ENCODE measurements around the gene OSBPL7. TPM values are rescaled to one million over a fixed set of nuclear protein-coding genes. Genes with fewer than 3 reads are reported as not detected.
A peak's percentile ranks its signal among the peaks of the same experiment; 100 is the strongest.

OSBPL7 gene
- total and polyA plus RNA-seq, 2 of the 13 experiments (the other 11 are each of a cell fraction or from before 2014, with no cell fraction given) = 4.7 to 6.6 TPM

GRCh38 chr17:47840742-47841487, 19.3 kb upstream of the OSBPL7 start, which contains the start of gene SCRN2 (continued):
- TF ChIP-seq PREB (CRISPR knock-in tag; IDR thresholded peaks at IDR 0.05) (no peak; the same call in none of the 2 replicates), ZNF737 (CRISPR knock-in tag; IDR thresholded peaks at IDR 0.05; ENCODE audit: borderline replicate concordance) (no peak), ZNF281 (CRISPR knock-in tag; IDR thresholded peaks at IDR 0.05; ENCODE audit: borderline replicate concordance) (0 out of 2 replicates have a peak, but pooled peaks have one; percentile 34), NFE2L2 (IDR thresholded peaks at IDR 0.05; ENCODE audit: low read length) (no peak), ZFP37 (CRISPR knock-in tag; IDR thresholded peaks at IDR 0.05; ENCODE audit: borderline replicate concordance) (peak; percentile 73; the same call in 1 of the 2 replicates), ZNF850 (CRISPR knock-in tag; conservative IDR thresholded peaks at IDR 0.05) (peak; percentile 86; the same call in 1 of the 2 replicates), TBX3 (IDR thresholded peaks at IDR 0.05; ENCODE audit: borderline replicate concordance) (no peak), RARA (CRISPR knock-in tag; IDR thresholded peaks at IDR 0.05) (peak; percentile 54; the same call in 1 of the 2 replicates), NCOA2 (CRISPR knock-in tag; IDR thresholded peaks at IDR 0.05) (0 out of 2 replicates have a peak, but pooled peaks have one; percentile 10), DNMT1 (CRISPR knock-in tag; IDR thresholded peaks at IDR 0.05) (no peak; the same call in 1 of the 2 replicates), FOXA3 (CRISPR knock-in tag; IDR thresholded peaks at IDR 0.05) (peak; percentile 61; the same call in 1 of the 2 replicates), ZNF274 (CRISPR knock-in tag; IDR thresholded peaks at IDR 0.05) (peak; percentile 93; the same call in 1 of the 2 replicates), MEIS2 (CRISPR knock-in tag; IDR thresholded peaks at IDR 0.05) (0 out of 2 replicates have a peak, but pooled peaks have one; percentile 23), ARID2 (CRISPR knock-in tag; IDR thresholded peaks at IDR 0.05; ENCODE audit: borderline replicate concordance) (peak; percentile 37; the same call in 1 of the 2 replicates), ZNF256 (CRISPR knock-in tag; conservative IDR thresholded peaks at IDR 0.05) (peak; percentile 34; the same call in 1 of the 2 replicates), NR2F1 (CRISPR knock-in tag; IDR thresholded peaks at IDR 0.05) (peak in 1 of 2 experiments; percentile 43; a peak in 1 of 4 replicates), IRF9 (CRISPR knock-in tag; IDR thresholded peaks at IDR 0.05; ENCODE audit: borderline replicate concordance) (0 out of 2 replicates have a peak, but pooled peaks have one; percentile 16), ZNF777 (CRISPR knock-in tag; IDR thresholded peaks at IDR 0.05) (peak; percentile 83; the same call in 1 of the 2 replicates), THYN1 (CRISPR knock-in tag; IDR thresholded peaks at IDR 0.05; ENCODE audit: borderline replicate concordance, low read depth) (0 out of 2 replicates have a peak, but pooled peaks have one; percentile 83), SRSF9 (IDR thresholded peaks at IDR 0.05; ENCODE audit: borderline replicate concordance, insufficient read depth, low read depth, low read length, poor library complexity, severe bottlenecking) (no peak), ZNF292 (CRISPR knock-in tag; IDR thresholded peaks at IDR 0.05; ENCODE audit: borderline replicate concordance, low read depth) (peak; percentile 65; the same call in 1 of the 2 replicates), GABPB1 (CRISPR knock-in tag; IDR thresholded peaks at IDR 0.05) (peak; percentile 94)

All from HepG2 (cell line).